Gastrocnemius medialis (tissue), 4 donors: ENCODE data around the gene HLA-DRB1. TPM values are rescaled to one million over a fixed set of nuclear protein-coding genes. Genes with fewer than 3 reads are reported as not detected.

Experiments used
- ATAC-seq, 2 donors: fragments of 150-250 bp; one replicate each; pipeline ENCODE4 v1.9.1; 2016
- DNase-seq, 2 donors: peaks; one replicate each; pipeline ENCODE4 v3.0.0-alpha.2; 2019
- H3K27ac ChIP-seq, 4 donors: fragments of 200-600 bp; sonication (generic); 1 replicate in 1 of 4; 2 replicates in 3 of 4; pipeline ENCODE4 v1.5.1; 2016 to 2018; ENCODE audit warnings: mild to moderate bottlenecking in 2 of 4, moderate library complexity in 1 of 4
- H3K27me3 ChIP-seq, 3 donors: fragments of 200-600 bp; sonication (generic) in 2 of 3; 1 replicate in 1 of 3; 2 replicates in 2 of 3; pipeline versions ENCODE4 v1.5.1 to v1.6.0; 2016 to 2019; ENCODE audit warnings: mild to moderate bottlenecking in 1 of 3, moderate library complexity in 1 of 3
- H3K36me3 ChIP-seq, 2 donors: fragments of 200-600 bp; sonication (generic) in 1 of 2; one replicate each; pipeline ENCODE4 v1.5.1; 2017 to 2018
- H3K4me1 ChIP-seq, 2 donors: fragments of 200-600 bp; sonication (generic) in 1 of 2; one replicate each; pipeline ENCODE4 v1.5.1; 2016 to 2017; ENCODE audit warnings: mild to moderate bottlenecking in 2 of 2
- H3K4me3 ChIP-seq, 4 donors: fragments of 200-600 bp; sonication (generic) in 3 of 4; 1 replicate in 1 of 4; 2 replicates in 3 of 4; pipeline ENCODE4 v1.5.1; 2016 to 2019; ENCODE audit warnings: mild to moderate bottlenecking in 2 of 4
- H3K9me3 ChIP-seq, 3 donors: fragments of 200-600 bp; sonication (generic) in 2 of 3; 1 replicate in 1 of 3; 2 replicates in 2 of 3; pipeline ENCODE4 v1.5.1; 2016 to 2019
- POLR2A ChIP-seq, 2 donors: fragments of 450-650 bp; IDR thresholded peaks; one replicate each; pipeline ENCODE4 v1.6.1; 2017; ENCODE audit warnings: antibody characterized with exemption in 2 of 2, mild to moderate bottlenecking in 2 of 2, moderate library complexity in 2 of 2
- in situ Hi-C, 4 donors: fragments of 200-750 bp; cut with MboI; loops; one replicate each; pipeline versions ENCODE4 v1.15.0 to v1.8.0; 2017; ENCODE audit warnings: low sequenced_read_pairs in 4 of 4
- intact Hi-C: fragments of 100-400 bp; cut with DNase I; formaldehyde crosslinking; loops from one replicate; pipeline ENCODE4 v1.15.1; 2023; ENCODE audit warnings: low total_unique reads
- total RNA-seq, 4 donors: library from RNA; depleted of rRNA; stranded (reverse); fragments of >200 nt; gene quantifications; one replicate each; pipeline versions ENCODE4 v1.1.0 to v1.2.3, GENCODE V29; 2016
- TF ChIP-seq, protein P1 (sequence below), 5 experiments: fragments of 450-650 bp in 3 of 5; fragments of 200-600 bp in 2 of 5; sonication (generic) in 2 of 5; IDR thresholded peaks in 4 of 5; conservative IDR thresholded peaks in 1 of 5; 1 replicate in 4 of 5; 2 replicates in 1 of 5; pipeline ENCODE4 v1.5.1; 2016 to 2019; ENCODE audit warnings: antibody characterized with exemption in 5 of 5, mild to moderate bottlenecking in 3 of 5, moderate library complexity in 3 of 5

The HLA-DRB1 gene
- total RNA-seq, 4 donors from 2014 or later = 7.5 to 25.2 (median 16.5) TPM

DNA sequence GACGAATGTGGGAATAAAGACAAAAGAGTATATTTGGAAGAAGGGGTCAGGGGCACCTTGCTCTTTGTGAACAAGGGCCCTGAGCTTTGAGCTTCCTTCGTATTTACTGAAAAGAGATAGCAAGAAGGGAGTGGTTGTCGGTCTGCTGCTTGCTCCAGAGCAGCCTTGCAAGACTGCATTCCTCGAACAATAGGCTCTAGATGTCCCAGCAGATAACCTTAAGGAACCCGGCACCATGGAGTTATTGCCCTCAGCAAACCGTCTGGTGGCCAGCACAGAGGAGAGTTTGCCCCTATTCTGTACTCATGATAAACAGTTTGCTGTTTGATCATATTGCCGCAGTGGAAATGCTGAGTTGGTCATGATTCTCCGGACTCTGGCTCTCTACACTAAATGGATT lies 22.7 kb downstream of the HLA-DRB1 start:
- in situ Hi-C loops = no loop called here
- no peak for ATAC-seq
- intact Hi-C loops = no loop called here

DNA sequence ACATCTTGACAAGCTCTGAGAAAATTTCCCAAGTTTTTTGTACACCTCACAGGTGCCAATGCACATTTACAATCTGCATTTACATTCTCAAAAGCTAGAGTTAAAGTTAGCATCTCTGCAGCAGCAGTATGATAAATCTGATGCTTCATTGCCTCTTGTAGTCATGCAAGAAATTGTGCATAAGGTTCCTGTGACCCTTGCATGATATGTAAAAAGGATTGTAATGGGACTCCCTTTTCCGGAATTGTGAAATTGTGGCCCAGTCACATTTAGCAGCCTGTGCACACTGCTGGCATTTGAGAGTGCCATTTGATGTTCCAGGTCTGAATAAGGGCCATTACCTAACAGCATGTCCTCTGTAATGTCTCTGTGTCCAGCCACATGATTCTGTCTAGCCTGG lies 24.1 kb downstream of the HLA-DRB1 start:
- Histone ChIP-seq H3K27me3 (no peaks in the 10 kb centered on the region), H3K27ac (no peak overlapping the region), H3K4me3 (no peak overlapping the region), H3K36me3 (no peaks in the 10 kb centered on the region), H3K4me1 (no peaks in the 10 kb centered on the region), H3K9me3 (no peaks in the 10 kb centered on the region)
- TF ChIP-seq, protein P1, sequence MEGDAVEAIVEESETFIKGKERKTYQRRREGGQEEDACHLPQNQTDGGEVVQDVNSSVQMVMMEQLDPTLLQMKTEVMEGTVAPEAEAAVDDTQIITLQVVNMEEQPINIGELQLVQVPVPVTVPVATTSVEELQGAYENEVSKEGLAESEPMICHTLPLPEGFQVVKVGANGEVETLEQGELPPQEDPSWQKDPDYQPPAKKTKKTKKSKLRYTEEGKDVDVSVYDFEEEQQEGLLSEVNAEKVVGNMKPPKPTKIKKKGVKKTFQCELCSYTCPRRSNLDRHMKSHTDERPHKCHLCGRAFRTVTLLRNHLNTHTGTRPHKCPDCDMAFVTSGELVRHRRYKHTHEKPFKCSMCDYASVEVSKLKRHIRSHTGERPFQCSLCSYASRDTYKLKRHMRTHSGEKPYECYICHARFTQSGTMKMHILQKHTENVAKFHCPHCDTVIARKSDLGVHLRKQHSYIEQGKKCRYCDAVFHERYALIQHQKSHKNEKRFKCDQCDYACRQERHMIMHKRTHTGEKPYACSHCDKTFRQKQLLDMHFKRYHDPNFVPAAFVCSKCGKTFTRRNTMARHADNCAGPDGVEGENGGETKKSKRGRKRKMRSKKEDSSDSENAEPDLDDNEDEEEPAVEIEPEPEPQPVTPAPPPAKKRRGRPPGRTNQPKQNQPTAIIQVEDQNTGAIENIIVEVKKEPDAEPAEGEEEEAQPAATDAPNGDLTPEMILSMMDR (IDR thresholded peaks at IDR 0.05 in 4 of 5, conservative IDR thresholded peaks at IDR 0.05 in 1 of 5) = no peak
- TF ChIP-seq POLR2A (IDR thresholded peaks at IDR 0.05) = no peak
- in situ Hi-C loops = no loop called here
- DNase-seq = no peak
- ATAC-seq = no peak
- intact Hi-C loops = no loop called here

More for the DNA sequence above, 22.7 kb downstream of the HLA-DRB1 start:
- TF ChIP-seq POLR2A (IDR thresholded peaks at IDR 0.05) = no peak
- TF ChIP-seq, protein P1 (IDR thresholded peaks at IDR 0.05 in 4 of 5, conservative IDR thresholded peaks at IDR 0.05 in 1 of 5) = no peak
- no peak overlapping the region for H3K4me3 ChIP-seq
- no peaks in the 10 kb centered on the region for H3K9me3 ChIP-seq
- no peak overlapping the region for H3K27ac ChIP-seq
- no peaks in the 10 kb centered on the region for H3K4me1 ChIP-seq
- H3K36me3 ChIP-seq = no peaks in the 10 kb centered on the region
- H3K27me3 ChIP-seq = no peaks in the 10 kb centered on the region
- no peak for DNase-seq

DNA sequence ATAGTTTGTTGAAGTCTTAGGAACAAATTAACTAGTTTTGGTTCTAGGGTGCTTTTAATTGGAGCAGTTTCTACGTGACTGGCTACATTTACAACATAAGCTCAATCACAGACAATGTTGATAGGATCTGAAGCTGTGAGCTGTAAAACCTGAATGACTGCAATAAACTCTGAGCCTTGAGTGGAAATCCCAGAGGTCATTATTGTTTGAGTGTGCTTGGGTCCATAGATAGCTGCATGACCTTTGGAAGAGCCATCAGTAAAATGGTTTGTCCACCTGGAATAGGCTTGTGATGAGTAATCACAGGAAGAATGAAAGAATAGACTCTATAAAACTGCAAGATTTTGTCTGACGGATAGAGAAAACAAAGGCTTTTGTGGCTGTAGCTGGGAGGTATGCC lies 26.7 kb downstream of the HLA-DRB1 start:
- H3K27ac ChIP-seq = no peak overlapping the region
- ATAC-seq (no peak), DNase-seq (no peak)
- H3K27me3 ChIP-seq = no peaks in the 10 kb centered on the region
- no peaks in the 10 kb centered on the region for H3K36me3 ChIP-seq
- no peak overlapping the region for H3K4me3 ChIP-seq
- TF ChIP-seq POLR2A (IDR thresholded peaks at IDR 0.05) = no peak
- TF ChIP-seq, protein P1 (IDR thresholded peaks at IDR 0.05 in 4 of 5, conservative IDR thresholded peaks at IDR 0.05 in 1 of 5) = no peak
- no peaks in the 10 kb centered on the region for H3K9me3 ChIP-seq
- in situ Hi-C loops (no loop called here), intact Hi-C loops (no loop called here)
- no peaks in the 10 kb centered on the region for H3K4me1 ChIP-seq

DNA sequence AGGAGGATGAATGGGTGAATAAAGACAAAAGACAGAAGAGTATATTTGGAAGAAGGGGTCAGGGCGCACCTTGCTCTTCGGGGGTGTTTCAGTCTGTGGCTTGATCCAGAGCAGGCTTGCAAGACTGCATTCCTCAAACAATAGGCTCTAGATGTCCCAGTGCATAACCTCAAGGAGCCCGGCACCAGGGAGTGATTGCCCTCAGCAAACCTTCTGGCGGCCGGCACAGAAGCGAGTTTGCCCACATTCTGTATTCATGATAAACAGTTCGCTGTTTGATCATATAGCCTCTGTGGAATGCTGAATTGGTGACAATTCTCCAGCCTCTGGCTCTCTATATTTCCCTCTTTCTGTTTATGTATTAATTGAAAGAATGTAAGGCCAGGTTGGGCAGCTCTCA lies 29.9 kb downstream of the HLA-DRB1 start:
- intact Hi-C loops (loop anchor here (5.0 kb wide), 1 partner anchor 37 kb away; no protein-coding TSS in a partner anchor), in situ Hi-C loops (no loop called here)

More for the DNA sequence above, 29.9 kb downstream of the HLA-DRB1 start:
- Histone ChIP-seq H3K27ac (no peak overlapping the region), H3K27me3 (no peaks in the 10 kb centered on the region), H3K36me3 (no peaks in the 10 kb centered on the region), H3K4me3 (no peak overlapping the region), H3K9me3 (no peaks in the 10 kb centered on the region), H3K4me1 (no peaks in the 10 kb centered on the region)
- DNase-seq = no peak
- TF ChIP-seq, protein P1 (IDR thresholded peaks at IDR 0.05 in 4 of 5, conservative IDR thresholded peaks at IDR 0.05 in 1 of 5) = no peak
- TF ChIP-seq POLR2A (IDR thresholded peaks at IDR 0.05) = no peak
- ATAC-seq = no peak
